ENCODE results near the gene RAPGEF1.

Gene RAPGEF1

DNA sequence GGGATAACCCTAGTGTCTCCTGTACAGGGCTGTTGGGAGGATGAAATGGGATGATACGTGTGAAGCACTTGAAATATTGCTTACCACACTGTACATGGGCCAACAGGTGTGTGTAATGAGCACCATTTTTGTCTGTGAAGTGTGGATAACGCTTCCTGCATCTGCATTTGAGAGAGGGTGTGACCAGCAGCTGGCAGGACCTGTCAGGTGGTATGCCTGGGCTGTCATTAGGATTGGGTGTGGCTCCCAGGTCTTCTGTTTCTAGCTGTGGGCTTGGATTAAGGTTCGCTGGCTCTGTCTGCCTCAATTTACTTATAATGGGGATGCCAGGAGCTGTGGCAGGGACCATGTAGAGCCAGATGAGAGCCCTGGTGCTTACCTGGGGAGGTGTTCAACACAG is 120.2 kb downstream of the RAPGEF1 start:
- DNase-seq (ENCODE audit: insufficient read length, low spot score), result no peak
- no peak for FAIRE-seq
- no peak for TF ChIP-seq POU2F2 (IDR thresholded peaks at IDR 0.05; ENCODE audit: low read depth, low read length)
- peak; percentile 33; the same call in 1 of the 2 replicates for TF ChIP-seq POLR2AphosphoS5 (IDR thresholded peaks at IDR 0.05; ENCODE audit: low read depth, low read length)
- TF ChIP-seq SPI1 (IDR thresholded peaks at IDR 0.05; ENCODE audit: low read depth, low read length), result no peak
- TF ChIP-seq TAF1 (IDR thresholded peaks at IDR 0.05; ENCODE audit: low read depth, low read length), result no peak
- no peak for TF ChIP-seq PAX5 (IDR thresholded peaks at IDR 0.05; ENCODE audit: insufficient read depth, low read length, severe bottlenecking)

DNA sequence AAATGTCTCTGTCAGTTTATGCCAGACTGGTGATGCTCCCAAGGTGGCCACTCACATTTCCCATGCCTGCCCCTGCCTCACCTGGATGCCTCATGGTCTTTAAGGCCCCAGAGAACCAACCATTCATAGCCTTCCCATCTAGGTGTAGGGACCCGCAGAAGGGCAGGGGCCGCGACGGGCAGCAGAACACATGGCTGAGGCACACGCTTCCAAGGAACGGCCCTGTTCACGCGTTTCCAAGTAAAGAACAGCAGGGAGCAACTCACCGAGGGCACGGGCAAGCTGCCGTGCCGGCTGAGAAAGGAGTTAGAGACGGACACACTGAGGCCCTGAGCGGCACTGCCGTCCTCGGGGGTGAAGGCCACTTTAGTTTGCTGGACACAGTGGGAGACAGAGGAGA is 121.1 kb downstream of the RAPGEF1 start:
- DNase-seq (ENCODE audit: insufficient read length, low spot score) (no peak), FAIRE-seq (no peak)
- no peak for TF ChIP-seq SPI1 (IDR thresholded peaks at IDR 0.05; ENCODE audit: low read depth, low read length)

DNA sequence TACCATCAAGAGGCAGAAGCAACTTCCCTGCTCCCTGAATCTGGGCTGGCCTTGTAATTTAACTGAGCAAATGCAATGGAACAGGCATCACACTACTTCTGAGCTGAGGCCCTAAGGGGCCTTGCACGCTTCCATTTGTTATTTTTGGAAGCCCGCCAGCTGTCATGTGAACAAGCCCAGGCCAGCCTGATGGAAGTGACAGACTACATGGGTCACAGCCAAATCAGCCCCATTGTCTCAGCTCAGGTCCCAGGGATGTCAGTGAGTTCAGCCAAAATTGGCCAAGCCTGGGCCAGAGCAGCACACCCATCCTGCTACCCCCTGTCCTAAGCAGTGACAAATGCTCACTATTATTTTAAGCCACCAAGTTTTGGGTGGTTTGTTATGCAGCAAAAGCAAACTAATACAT is 121.8 kb downstream of the RAPGEF1 start:
- DNase-seq (ENCODE audit: insufficient read length, low spot score), result no peak
- TF ChIP-seq POLR2A (IDR thresholded peaks at IDR 0.05; ENCODE audit: low read depth, low read length) (no peak), POU2F2 (IDR thresholded peaks at IDR 0.05; ENCODE audit: low read depth, low read length) (no peak), SPI1 (IDR thresholded peaks at IDR 0.05; ENCODE audit: low read depth, low read length) (no peak), PAX5 (IDR thresholded peaks at IDR 0.05; ENCODE audit: insufficient read depth, low read length, severe bottlenecking) (no peak), POLR2AphosphoS5 (IDR thresholded peaks at IDR 0.05; ENCODE audit: low read depth, low read length) (no peak), TAF1 (IDR thresholded peaks at IDR 0.05; ENCODE audit: low read depth, low read length) (no peak)
- FAIRE-seq, result no peak

- no peak for FAIRE-seq
Observed at GRCh38 chr9:131617611-131618010, 122.3 kb downstream of the RAPGEF1 start.

GRCh38 chr9:131616983-131617604 is 122.8 kb downstream of the RAPGEF1 start:
- FAIRE-seq (no peak), DNase-seq (ENCODE audit: insufficient read length, low spot score) (no peak)
- no peak for TF ChIP-seq TAF1 (IDR thresholded peaks at IDR 0.05; ENCODE audit: low read depth, low read length)
- no peak for TF ChIP-seq POLR2AphosphoS5 (IDR thresholded peaks at IDR 0.05; ENCODE audit: low read depth, low read length)
- TF ChIP-seq SPI1 (IDR thresholded peaks at IDR 0.05; ENCODE audit: low read depth, low read length), result no peak
- TF ChIP-seq POU2F2 (IDR thresholded peaks at IDR 0.05; ENCODE audit: low read depth, low read length), result no peak
- TF ChIP-seq POLR2A (IDR thresholded peaks at IDR 0.05; ENCODE audit: low read depth, low read length), result no peak
- no peak for TF ChIP-seq PAX5 (IDR thresholded peaks at IDR 0.05; ENCODE audit: insufficient read depth, low read length, severe bottlenecking)

More at GRCh38 chr9:131617611-131618010, 122.3 kb downstream of the RAPGEF1 start:
- no peak for DNase-seq (ENCODE audit: insufficient read length, low spot score)
- TF ChIP-seq POU2F2 (IDR thresholded peaks at IDR 0.05; ENCODE audit: low read depth, low read length), result no peak
- TF ChIP-seq POLR2A (IDR thresholded peaks at IDR 0.05; ENCODE audit: low read depth, low read length), result no peak
- no peak for TF ChIP-seq PAX5 (IDR thresholded peaks at IDR 0.05; ENCODE audit: insufficient read depth, low read length, severe bottlenecking)
- TF ChIP-seq TAF1 (IDR thresholded peaks at IDR 0.05; ENCODE audit: low read depth, low read length), result no peak
- TF ChIP-seq POLR2AphosphoS5 (IDR thresholded peaks at IDR 0.05; ENCODE audit: low read depth, low read length), result no peak
- TF ChIP-seq SPI1 (IDR thresholded peaks at IDR 0.05; ENCODE audit: low read depth, low read length), result no peak

DNA sequence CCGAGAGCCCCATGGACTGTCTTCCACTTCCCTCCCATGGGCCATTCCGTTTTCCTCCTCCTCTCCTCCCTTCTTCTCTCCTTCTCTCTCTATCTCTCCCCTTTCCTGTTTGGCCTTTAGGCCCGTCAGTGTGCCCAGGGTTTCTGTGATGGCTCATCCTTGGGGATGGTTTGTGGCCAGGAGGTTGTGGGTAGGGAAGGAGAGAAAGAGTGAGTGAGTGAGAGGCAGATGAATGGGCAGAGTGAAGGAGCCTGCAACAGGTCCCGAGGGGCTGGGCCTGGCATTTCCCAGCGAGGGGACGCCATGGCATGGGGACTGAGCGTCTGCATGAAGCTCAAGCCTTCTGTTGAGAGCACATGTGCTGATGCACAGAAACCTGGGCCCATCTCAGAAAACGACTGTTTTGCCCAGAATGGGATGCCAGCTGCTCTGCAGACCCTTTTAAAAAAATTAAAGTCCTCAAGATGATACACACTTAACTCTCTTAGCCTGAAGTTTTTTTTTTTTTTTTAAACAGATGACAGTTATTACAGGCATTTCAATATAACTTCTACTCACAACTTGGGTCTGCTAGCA is 125.4 kb downstream of the RAPGEF1 start:
- no peak for TF ChIP-seq POU2F2 (IDR thresholded peaks at IDR 0.05; ENCODE audit: low read depth, low read length)
- no peak for TF ChIP-seq POLR2A (IDR thresholded peaks at IDR 0.05; ENCODE audit: low read depth, low read length)
- TF ChIP-seq SPI1 (IDR thresholded peaks at IDR 0.05; ENCODE audit: low read depth, low read length), result no peak
- no peak for TF ChIP-seq POLR2AphosphoS5 (IDR thresholded peaks at IDR 0.05; ENCODE audit: low read depth, low read length)
- TF ChIP-seq PAX5 (IDR thresholded peaks at IDR 0.05; ENCODE audit: insufficient read depth, low read length, severe bottlenecking), result no peak
- TF ChIP-seq TAF1 (IDR thresholded peaks at IDR 0.05; ENCODE audit: low read depth, low read length), result no peak
- DNase-seq (ENCODE audit: insufficient read length, low spot score) (no peak), FAIRE-seq (no peak)

DNA sequence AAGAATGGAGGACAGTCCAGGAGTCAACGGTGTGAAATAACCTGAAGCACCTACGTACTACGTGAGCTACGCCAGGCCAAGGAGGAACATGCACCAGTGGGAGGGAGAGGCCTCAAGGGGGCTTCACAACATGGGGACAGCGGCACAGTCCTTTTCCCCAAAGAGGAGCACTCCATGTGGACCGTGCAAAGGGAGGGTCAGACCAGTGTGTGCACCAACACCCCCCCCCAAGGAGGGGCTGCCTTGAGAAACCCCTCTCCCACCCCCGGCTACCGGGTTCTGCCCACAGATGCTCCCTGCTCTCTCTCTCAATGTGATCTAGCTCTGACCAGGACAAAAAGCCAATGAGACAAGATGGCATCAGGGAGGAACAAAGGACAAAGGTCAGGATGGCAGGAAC is 126.0 kb downstream of the RAPGEF1 start:
- TF ChIP-seq POU2F2 (IDR thresholded peaks at IDR 0.05; ENCODE audit: low read depth, low read length) (no peak), SPI1 (IDR thresholded peaks at IDR 0.05; ENCODE audit: low read depth, low read length) (no peak), TAF1 (IDR thresholded peaks at IDR 0.05; ENCODE audit: low read depth, low read length) (no peak), POLR2AphosphoS5 (IDR thresholded peaks at IDR 0.05; ENCODE audit: low read depth, low read length) (no peak), POLR2A (IDR thresholded peaks at IDR 0.05; ENCODE audit: low read depth, low read length) (no peak), PAX5 (IDR thresholded peaks at IDR 0.05; ENCODE audit: insufficient read depth, low read length, severe bottlenecking) (no peak)
- FAIRE-seq (no peak), DNase-seq (ENCODE audit: insufficient read length, low spot score) (no peak)

DNA sequence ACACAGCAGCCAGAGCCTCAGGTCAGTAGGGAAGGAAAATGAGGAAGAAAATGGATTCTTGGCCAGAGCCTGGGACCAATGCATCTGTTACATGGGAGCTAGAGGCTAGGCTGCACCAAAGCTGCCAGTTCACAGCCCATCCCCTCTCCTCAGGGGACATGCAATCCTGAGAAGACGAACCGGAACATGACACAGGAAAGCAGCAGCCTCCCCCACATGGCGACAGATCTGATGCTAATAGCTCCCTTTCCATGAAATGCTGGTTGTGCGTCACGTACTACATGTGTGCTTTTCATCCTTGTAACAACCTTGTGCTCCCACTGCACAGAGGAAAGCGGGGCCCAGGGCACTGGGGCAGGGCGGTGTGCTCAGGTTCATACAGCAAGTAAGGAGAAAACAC is 127.0 kb downstream of the RAPGEF1 start:
- TF ChIP-seq POU2F2 (IDR thresholded peaks at IDR 0.05; ENCODE audit: low read depth, low read length) (no peak), TAF1 (IDR thresholded peaks at IDR 0.05; ENCODE audit: low read depth, low read length) (no peak), PAX5 (IDR thresholded peaks at IDR 0.05; ENCODE audit: insufficient read depth, low read length, severe bottlenecking) (no peak), POLR2AphosphoS5 (IDR thresholded peaks at IDR 0.05; ENCODE audit: low read depth, low read length) (no peak), SPI1 (IDR thresholded peaks at IDR 0.05; ENCODE audit: low read depth, low read length) (no peak), POLR2A (IDR thresholded peaks at IDR 0.05; ENCODE audit: low read depth, low read length) (no peak)
- DNase-seq (ENCODE audit: insufficient read length, low spot score), result no peak
- no peak for FAIRE-seq

DNA sequence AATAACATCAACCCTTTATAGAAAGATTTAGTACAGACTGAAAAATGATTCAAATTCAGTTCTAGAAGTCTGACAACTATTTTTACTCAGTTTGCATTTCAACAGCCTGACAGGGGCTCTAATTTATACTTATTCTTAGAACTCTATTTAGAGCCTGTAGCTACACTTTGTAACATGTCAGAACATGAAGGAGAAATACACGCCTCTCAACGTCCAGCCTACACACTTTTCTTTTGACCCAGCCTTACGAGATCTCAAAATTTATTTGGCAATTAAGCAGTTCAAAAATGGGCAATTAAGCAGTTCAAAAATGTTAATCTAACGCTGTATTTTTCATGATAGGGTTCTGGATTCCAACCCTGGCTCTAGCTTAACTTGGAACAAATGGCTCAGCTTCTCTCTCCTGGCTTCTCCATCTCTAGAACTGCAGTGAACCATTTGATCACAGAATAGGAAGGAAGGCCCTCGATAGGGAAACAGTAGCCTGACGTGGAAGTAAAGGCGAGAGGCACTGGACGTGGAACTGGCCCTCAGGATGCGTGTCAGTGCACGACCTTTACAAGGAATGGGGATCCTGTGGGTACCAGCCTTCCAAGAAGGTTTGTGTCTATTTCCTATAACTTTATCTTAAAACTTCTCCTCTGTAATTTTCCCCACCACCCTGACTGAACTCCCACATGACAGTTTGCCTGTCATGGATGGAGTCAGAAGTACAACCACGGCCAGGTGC is 128.1 kb downstream of the RAPGEF1 start:
- FAIRE-seq (no peak), DNase-seq (ENCODE audit: insufficient read length, low spot score) (no peak)
- TF ChIP-seq PAX5 (IDR thresholded peaks at IDR 0.05; ENCODE audit: insufficient read depth, low read length, severe bottlenecking) (no peak), SPI1 (IDR thresholded peaks at IDR 0.05; ENCODE audit: low read depth, low read length) (no peak), POLR2AphosphoS5 (IDR thresholded peaks at IDR 0.05; ENCODE audit: low read depth, low read length) (no peak), POU2F2 (IDR thresholded peaks at IDR 0.05; ENCODE audit: low read depth, low read length) (no peak), POLR2A (IDR thresholded peaks at IDR 0.05; ENCODE audit: low read depth, low read length) (no peak), TAF1 (IDR thresholded peaks at IDR 0.05; ENCODE audit: low read depth, low read length) (no peak)
